GM21529 (cell line): ENCODE results near the gene ANKRD12.
A peak's percentile ranks its signal among the peaks of the same experiment; 100 is the strongest.

Source experiments
- ATAC-seq: cut with Tn5 transposase; IDR thresholded peaks from one replicate; pipeline ENCODE4 v1.9.1; 2021; ENCODE audit not compliant: unreplicated experiment

The ANKRD12 gene

DNA sequence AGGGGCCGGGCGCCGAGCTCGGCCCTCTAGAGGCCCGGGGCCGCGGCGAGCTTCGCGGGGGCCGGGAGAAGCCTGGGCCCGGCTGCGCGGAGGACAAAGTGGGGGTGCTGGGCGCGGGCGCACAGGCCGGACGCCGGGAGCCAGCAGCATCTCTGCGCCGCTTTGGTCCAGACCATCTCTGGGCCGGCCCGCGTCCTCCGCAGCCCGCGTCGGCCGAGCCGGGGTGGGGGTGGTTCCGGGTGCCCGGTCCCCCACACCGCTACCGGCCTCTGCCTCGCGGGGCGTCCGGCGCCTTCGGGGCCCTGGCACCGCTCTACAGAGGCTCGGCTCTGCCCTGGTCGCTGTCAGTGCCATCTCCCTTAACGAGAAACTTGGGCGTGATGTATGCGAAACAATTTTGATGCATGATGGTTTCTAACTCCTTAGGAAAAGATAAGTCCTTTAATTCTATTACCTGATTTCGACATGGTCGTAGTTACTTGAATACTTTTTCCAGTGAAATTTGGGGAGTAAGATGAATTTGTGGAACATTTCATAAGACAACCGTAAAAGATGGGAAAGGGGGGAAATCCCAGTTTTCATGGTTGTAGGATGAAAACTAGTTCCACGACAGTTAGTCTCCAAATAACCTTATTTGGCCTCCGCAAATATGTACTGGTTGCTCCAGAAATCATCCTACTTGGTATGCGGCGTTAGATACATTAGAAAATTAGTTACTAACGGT, 198.6 kb downstream of the ANKRD12 start:
- ATAC-seq = peak; percentile 44
